A673 (cell line): ENCODE data around the gene MEF2A.

Experiments
- EZH2 ChIP-seq: fragments of 200-600 bp; sonication (generic); IDR thresholded peaks from 2 replicates; pipeline ENCODE4 v1.6.1; 2017; ENCODE audit warnings: borderline replicate concordance, low read depth, mild to moderate bottlenecking, mixed read lengths, antibody characterized with exemption, low read length; ENCODE audit not compliant: poor library complexity, severe bottlenecking
- TF ChIP-seq, protein P1 (sequence below): fragments of 300-800, 200-600 bp; sonication (generic); conservative IDR thresholded peaks from 2 replicates; pipeline ENCODE4 v1.5.1; 2017; ENCODE audit warnings: low read depth, mild to moderate bottlenecking, antibody characterized with exemption, low read length, moderate library complexity, mixed read lengths

DNA sequence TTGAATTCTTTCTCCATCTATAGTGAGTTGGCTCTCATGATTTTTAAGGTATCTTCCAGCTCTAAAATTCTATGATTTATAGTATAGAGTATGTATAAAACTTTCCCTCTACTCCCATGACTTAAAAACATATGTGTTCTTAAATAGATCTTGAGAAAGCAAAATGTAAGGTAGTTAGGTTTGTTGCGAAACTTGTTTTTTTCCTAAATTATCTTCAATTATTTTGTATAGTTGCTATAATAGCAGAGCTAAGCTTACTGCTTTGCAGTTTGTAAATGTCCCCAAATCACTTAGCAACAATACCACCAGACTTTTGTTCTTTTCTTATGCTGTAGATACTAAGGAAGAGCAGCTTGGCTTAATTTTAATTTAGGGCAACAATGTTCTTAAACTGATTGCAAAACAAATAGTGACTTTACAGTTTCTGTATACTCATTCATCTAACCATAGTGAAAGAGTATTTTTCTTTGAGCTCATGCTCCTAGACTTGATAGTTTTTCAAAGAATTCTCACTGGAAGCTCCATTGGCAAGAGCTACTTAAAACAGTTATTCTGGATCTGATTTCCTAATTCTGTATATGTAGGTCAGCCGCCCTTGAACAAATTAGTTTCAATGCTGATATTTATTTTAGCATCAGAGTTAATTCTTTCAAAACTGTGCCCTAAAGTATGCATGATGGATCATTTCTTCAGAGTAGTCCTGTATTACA lies 106.3 kb downstream of the MEF2A start:
- TF ChIP-seq, protein P1, sequence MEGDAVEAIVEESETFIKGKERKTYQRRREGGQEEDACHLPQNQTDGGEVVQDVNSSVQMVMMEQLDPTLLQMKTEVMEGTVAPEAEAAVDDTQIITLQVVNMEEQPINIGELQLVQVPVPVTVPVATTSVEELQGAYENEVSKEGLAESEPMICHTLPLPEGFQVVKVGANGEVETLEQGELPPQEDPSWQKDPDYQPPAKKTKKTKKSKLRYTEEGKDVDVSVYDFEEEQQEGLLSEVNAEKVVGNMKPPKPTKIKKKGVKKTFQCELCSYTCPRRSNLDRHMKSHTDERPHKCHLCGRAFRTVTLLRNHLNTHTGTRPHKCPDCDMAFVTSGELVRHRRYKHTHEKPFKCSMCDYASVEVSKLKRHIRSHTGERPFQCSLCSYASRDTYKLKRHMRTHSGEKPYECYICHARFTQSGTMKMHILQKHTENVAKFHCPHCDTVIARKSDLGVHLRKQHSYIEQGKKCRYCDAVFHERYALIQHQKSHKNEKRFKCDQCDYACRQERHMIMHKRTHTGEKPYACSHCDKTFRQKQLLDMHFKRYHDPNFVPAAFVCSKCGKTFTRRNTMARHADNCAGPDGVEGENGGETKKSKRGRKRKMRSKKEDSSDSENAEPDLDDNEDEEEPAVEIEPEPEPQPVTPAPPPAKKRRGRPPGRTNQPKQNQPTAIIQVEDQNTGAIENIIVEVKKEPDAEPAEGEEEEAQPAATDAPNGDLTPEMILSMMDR = no peak
- TF ChIP-seq EZH2 = no peak
